NCI-H2081 (cell line): Measurements from ENCODE around the gene SHQ1.

Experiments used
- DNase-seq, 2 experiments: peaks; one replicate each; lab custom pipeline; 2025; lab: John Stamatoyannopoulos, UW

Gene SHQ1

GRCh38 chr3:72847751-72848702, at the start of gene SHQ1:
SHQ1 (minus strand) TSS chr3:72848445; CDS start chr3:72848340, 105 bp downstream.
- DNase-seq, result peak; percentile 88 to 91

- DNase-seq, result no peak
Measured at GRCh38 chr3:72897758-72898007, 49.4 kb upstream of the SHQ1 start.

- no peak for DNase-seq
Measured at GRCh38 chr3:72896996-72897757, 48.9 kb upstream of the SHQ1 start.

GRCh38 chr3:72894976-72895552, 46.8 kb upstream of the SHQ1 start:
- no peak for DNase-seq

GRCh38 chr3:72892870-72893269, 44.6 kb upstream of the SHQ1 start:
- DNase-seq, result no peak

- DNase-seq, result peak; percentile 24 to 70
Measured at GRCh38 chr3:72892081-72892775, 44.0 kb upstream of the SHQ1 start.

GRCh38 chr3:72891053-72891855, 43.0 kb upstream of the SHQ1 start:
- DNase-seq, result peak; percentile 24 to 71

GRCh38 chr3:72890166-72890925, 42.1 kb upstream of the SHQ1 start:
- no peak for DNase-seq

- DNase-seq, result no peak
Measured at GRCh38 chr3:72889310-72890165, 41.3 kb upstream of the SHQ1 start.

GRCh38 chr3:72888546-72889309, 40.5 kb upstream of the SHQ1 start:
- DNase-seq, result peak in 1 of 2 experiments; percentile 43

- DNase-seq, result peak; percentile 52 to 75
Measured at GRCh38 chr3:72887705-72888545, 39.7 kb upstream of the SHQ1 start, which contains the start of gene GXYLT2. GXYLT2 (plus strand) TSS chr3:72888046; CDS start chr3:72888234, 188 bp downstream.

GRCh38 chr3:72887343-72887704, 39.1 kb upstream of the SHQ1 start:
- DNase-seq, result no peak

GRCh38 chr3:72872183-72872582, 23.9 kb upstream of the SHQ1 start:
- no peak for DNase-seq

GRCh38 chr3:72862314-72863090, 14.3 kb upstream of the SHQ1 start:
- no peak for DNase-seq

- DNase-seq, result no peak
Measured at GRCh38 chr3:72860846-72861245, 12.6 kb upstream of the SHQ1 start.

- no peak for DNase-seq
Measured at GRCh38 chr3:72860053-72860452, 11.8 kb upstream of the SHQ1 start.

GRCh38 chr3:72855001-72855400, 6.8 kb upstream of the SHQ1 start:
- DNase-seq, result no peak
